Activated naive CD4-positive, alpha-beta T cell treated with Interleukin-2 at 50 U/mL for 16 hours (primary cell): ENCODE results near the gene BMP6.

Experiments
- DNase-seq: peaks from one replicate; pipeline ENCODE4 v3.0.0-alpha.2; 2020

Gene BMP6

GRCh38 chr6:7836371-7837026, 110.6 kb downstream of the BMP6 start:
- no peak for DNase-seq

DNA sequence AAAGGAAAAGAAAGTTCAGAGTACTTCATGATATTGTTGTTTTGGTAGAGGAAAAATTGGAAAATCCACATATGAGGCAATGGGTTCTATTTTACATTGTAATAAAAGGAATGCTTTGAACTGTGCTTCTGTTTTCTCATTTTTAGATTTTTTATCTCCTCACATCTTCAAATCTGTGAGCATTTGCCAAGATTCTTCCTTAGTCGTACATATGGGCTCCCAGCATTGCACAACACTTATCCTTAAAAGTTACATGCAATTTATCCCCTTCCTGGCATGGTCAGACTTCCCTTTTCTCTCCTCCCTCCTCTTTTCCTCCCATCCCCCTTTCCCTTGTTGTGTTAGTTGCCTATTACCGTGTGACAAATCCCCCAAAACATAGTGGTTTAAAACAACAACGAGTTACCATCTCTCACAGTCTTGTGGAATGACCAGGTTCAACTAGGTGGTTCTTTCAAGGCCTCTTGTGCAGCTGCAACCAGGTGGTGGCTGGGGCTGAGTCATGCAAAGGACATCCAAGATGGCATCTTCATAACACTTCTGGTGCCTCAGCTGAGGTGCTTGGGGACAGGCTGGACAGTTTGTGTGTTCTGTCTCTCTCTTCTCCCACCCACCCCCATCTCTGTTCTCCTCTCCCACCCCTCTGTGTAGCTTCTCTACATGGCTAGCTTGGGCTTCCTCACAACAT, 116.0 kb downstream of the BMP6 start:
- no peak for DNase-seq

DNA sequence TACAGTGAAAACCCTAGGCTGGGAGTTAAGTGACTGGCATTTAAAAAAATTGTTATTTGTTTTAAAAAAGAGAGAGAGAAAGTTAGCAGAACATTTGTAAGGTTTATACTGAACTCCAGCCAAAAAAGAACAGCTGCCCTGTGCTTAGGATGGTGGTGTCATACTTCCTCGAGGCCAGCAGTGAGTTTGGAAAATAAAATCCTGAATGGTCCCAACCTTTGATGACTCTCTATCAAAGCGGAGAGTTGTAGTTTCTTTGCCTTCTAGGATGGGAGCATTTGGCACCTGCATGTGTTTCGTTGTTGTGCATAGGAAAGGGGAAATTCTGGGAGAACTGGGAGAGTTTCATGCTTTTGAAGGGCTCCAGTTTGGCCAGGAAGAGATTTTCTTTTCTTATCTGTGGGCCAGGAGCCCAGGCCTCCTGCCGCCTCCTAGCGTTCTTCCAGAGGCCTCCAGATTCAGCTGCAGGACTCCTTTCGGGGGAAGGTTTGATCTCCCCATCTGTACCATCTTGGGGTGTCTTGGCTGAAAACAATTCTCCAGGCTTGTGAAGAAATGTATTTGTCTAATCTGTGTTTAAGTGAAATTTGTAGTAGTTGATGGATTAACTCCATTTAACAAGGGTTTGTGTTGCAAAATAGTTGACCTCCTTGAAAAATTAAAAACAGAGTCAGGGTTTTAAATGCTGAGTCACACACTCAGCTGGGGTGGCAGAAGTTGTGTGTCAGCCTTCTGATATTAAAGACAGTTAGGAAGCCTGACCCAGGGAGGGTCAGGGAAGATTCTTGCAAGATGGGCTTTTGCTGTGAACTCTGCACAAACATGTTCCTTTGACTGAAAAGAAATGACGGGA, 121.3 kb downstream of the BMP6 start:
- no peak for DNase-seq

DNA sequence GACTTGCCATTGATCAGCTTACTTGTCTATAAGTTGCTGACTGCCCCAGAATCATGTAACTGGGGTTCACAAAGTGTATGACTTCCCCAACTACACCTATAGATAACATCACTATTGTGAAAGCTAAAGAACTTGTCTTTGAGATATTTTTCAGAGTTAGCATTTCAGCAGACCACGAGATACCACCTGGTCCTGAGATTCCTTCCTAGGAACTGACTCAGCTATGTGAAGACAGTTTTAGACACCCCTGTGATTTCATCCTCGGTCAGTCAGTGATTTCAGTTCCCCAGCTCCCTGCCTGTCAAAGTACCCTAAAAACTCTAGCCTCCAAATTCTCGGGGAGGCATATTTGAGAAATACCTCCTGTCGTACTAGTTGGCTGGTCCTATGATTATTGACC, 122.3 kb downstream of the BMP6 start:
- DNase-seq: no peak

DNA sequence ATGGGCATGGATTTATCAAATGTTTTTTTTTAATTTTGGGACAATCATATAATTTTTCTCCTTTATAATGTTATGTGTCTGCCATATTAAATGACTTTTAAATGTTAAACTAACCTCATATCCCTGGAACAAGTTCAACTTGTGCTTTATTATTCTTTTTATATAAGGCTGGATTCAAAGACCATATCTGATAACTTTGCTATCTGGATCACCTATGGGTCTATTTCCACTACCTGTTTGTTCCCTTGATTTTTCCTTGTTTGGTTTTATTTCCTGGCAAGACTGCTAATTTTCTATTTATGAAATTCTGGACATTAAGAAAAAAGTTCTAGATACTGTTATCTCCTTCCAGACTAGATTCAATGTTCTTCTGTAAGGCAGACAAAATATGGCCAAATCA, 125.9 kb downstream of the BMP6 start:
- DNase-seq: no peak

DNA sequence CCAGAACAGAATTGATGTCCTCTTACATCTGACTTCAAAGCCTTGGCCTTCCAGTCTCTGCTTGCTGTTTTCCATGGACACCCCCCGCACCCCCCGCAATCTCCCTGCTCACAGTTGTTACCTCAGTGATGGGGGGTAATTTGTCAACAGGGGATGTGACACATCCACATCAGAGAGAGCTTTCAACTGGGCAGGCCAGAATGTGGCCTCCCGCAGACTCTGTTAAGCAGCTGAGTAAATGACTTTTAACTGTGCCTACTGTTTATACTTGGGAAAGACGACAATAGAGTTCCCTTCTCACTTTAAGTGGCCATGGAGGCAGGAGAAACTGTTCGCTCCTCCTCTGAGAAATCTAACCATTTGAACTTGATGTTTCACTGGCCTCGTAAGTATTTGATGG, 133.7 kb downstream of the BMP6 start:
- DNase-seq: no peak

GRCh38 chr6:7865781-7866180, 139.9 kb downstream of the BMP6 start:
- no peak for DNase-seq

GRCh38 chr6:7866526-7866925, 140.6 kb downstream of the BMP6 start:
- no peak for DNase-seq

GRCh38 chr6:7868926-7869325, 143.0 kb downstream of the BMP6 start:
- DNase-seq: no peak

DNA sequence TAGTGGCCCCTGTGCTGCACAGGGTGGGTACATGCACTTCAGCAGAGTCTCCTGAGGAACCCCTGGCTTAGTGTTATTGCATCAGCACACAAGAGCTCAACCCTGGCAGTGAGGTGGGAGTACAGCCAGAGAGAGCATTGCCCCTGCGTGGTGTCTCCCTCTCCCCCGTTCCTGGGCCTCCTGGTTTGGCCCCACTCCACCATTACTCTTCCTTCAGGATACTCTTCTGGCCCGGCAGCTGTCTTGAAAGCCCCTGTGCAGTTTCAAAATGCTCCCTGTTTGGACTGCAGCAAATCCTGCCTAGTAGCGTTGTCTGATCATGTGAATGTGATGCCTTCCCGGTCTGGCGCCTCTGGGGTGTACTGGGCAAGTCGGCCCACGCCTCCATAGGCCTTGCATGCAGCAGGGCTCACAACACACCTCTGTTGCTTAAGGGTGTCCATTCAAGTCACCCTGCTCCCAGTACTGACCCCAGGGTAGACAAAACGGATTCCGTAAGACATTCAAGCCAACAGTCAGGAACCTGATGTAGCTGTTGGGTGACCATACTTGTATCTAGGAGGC, 152.6 kb downstream of the BMP6 start:
- DNase-seq: no peak

DNA sequence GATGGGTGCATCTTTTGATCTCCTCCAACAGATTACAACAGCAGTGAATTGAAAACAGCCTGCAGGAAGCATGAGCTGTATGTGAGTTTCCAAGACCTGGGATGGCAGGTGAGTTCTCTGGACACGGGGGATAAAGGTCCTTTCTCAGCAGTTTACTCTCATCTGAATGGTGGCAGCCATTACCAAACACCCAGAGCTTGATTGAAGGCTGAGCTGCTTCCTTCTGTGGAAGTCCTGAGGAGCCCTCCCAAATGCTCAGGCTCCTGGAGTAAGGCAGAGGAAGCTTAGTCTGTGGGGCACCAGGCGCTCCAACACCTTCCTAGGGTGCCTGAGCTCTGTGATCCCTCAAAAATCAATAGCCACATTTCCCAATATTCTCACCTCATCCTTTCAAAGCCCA, 153.1 kb downstream of the BMP6 start:
- no peak for DNase-seq

- DNase-seq: no peak
These were observed 153.7 kb downstream of the BMP6 start for GRCh38 chr6:7879579-7879978.

GRCh38 chr6:7879980-7880717, 154.2 kb downstream of the BMP6 start:
- DNase-seq: no peak

DNA sequence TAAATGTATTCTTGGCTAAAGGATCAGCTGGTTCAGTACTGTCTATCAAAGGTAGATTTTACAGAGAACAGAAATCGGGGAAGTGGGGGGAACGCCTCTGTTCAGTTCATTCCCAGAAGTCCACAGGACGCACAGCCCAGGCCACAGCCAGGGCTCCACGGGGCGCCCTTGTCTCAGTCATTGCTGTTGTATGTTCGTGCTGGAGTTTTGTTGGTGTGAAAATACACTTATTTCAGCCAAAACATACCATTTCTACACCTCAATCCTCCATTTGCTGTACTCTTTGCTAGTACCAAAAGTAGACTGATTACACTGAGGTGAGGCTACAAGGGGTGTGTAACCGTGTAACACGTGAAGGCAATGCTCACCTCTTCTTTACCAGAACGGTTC, 154.8 kb downstream of the BMP6 start:
- no peak for DNase-seq

- no peak for DNase-seq
These were observed 156.0 kb downstream of the BMP6 start for GRCh38 chr6:7881765-7882500.

DNA sequence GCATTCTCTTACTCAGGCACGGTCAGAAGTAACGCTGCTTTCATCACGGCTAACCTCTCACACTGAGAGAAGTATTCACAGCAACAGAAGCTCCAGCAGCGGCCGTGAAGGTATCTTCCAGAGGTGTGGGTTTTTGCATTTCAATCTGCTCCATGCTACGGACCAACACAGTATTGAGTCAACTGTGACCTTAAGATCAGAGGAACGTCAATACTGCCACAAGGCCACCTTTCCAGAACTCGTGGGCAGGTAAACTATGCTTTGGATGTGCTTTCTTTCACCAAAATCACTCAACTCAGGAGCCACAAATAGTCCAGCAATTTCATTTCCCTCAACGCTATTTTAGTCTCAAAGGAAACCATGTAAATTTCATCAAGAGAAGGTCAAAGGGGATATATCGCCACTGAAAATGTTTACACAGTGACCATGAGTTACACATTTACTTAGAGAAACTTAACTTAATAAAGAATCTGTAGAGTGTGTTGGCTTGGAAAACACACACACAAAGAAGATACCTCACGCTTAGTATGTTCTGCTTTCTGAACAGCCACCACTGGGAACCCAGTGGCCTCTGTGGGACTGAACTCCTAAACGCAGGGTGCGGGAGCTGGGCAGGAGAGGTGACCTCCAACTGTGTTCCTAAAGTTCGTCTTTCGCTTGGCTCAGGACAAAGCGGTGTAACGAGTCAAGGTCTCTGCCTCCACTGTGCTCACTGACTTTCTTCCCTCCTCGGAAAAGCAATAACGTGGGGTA, 156.8 kb downstream of the BMP6 start:
- no peak for DNase-seq

DNA sequence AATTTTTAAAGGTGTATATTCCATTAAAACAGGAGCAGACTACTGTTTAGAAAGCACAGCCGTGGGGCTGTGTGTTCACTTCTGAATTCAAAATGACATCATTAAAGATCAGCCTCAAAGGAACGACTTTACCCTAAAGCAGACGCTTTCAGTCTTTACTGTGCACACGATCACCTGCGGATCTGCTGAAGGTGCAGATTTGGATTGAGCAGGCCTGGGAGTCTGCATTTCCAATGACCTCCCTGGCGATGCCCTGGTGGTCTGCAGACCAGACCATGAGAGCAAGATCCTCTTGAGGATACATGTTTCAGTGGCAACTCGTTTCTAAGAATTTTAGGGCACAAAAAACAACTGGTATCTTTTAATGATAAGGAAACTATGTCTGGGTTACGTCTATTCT, 157.5 kb downstream of the BMP6 start:
- DNase-seq: no peak

DNA sequence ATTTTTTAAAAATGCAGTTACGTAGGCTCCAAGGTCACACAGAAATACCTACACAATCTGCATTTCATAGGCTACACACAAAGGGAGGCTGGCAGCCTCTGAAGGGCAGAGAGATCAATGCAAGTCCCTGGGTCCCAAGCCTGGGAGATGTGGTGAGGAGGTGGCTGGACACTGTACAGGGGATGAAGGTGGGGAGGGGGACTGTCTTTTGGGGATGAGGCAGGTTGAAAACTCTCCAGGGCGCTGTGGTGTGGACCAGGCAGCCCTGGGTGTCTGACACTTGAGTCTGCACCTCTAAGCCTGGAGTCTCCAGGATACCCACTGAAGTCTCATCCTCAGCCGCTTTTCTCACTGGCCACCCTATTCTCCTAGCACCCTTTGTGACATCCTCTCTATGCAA, 160.2 kb downstream of the BMP6 start:
- DNase-seq: no peak

DNA sequence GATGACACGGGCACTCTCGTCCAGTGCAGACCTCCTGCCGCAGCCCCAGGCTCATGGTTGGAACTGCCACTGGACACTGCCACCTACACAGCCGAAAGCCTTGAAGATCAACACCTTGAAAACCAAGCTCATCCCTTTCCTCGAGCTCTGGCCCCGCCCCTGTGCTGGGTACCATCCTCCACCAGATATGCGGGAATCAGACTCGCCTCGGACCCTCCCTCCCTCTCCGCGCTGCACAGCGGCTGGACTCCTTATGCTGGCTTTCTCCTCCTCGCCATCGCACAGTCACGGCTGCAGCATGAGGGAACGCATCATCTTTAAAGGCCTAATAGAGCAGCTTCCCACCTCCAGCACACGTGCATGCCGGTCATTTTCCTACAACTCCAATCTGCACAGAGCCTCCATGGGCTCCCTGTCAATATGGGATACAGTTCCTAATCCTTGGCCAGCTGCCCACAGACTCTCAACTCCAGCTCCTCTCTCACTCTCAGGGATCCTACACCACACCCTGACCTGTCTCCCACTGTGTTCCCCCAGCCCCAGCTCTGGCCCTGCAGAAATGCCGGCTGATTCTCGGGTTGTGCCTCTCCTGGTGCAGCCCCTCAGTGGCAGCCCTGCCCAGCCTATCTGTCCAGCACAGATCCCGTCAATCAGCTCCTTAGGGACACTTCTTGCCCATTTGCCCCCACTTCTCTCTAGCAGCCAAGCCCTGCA, 161.5 kb downstream of the BMP6 start:
- no peak for DNase-seq

- DNase-seq: no peak
These were observed 162.9 kb downstream of the BMP6 start for GRCh38 chr6:7888587-7889357.
